Adipose tissue (tissue), 3 donors: ENCODE data around the gene TRAF4. TPM values are rescaled to one million over a fixed set of nuclear protein-coding genes. Genes with fewer than 3 reads are reported as not detected.

Experiments
- polyA plus RNA-seq, 3 donors: library from polyadenylated mRNA; stranded (reverse); fragments of 200-250 nt; gene quantifications; one replicate each; pipeline ENCODE4 v1.2.3, GENCODE V29; 2013
- donor health status: healthy with polysubstance abuse.
- donor health status: Bipolar disorder and iron deficiency.
- donor health status: healthy.

Gene TRAF4
- polyA plus RNA-seq, 3 donors = 10.9 to 22.7 (median 19.5) TPM

Other genes with a start within 250 kb of the TRAF4 start
- under 1 TPM in 2 of 3 donors, not detected in 1; 0.01 to 0.03 TPM for gene FOXN1, start 237.7 kb upstream of the TRAF4 start, polyA plus RNA-seq
- gene UNC119, start 191.4 kb upstream of the TRAF4 start, polyA plus RNA-seq = 10 to 100 TPM; 12.5 to 16.6 (median 15.0) TPM
- gene PIGS, start 172.5 kb upstream of the TRAF4 start, polyA plus RNA-seq = 10 to 100 TPM; 18.9 to 60.3 (median 24.8) TPM
- gene ALDOC, start 167.1 kb upstream of the TRAF4 start, polyA plus RNA-seq = 10 to 100 TPM in 2 of 3 donors, 1 to 10 TPM in 1; 5.4 to 59.0 (median 23.8) TPM
- 1 to 10 TPM; 1.5 to 3.3 (median 2.9) TPM for gene SPAG5, start 145.0 kb upstream of the TRAF4 start, polyA plus RNA-seq
- gene RSKR, start 129.8 kb upstream of the TRAF4 start, polyA plus RNA-seq = 1 to 10 TPM; 1.8 to 3.3 (median 2.9) TPM
- 10 to 100 TPM; 19.6 to 42.6 (median 33.7) TPM for gene BLTP2, start 98.9 kb upstream of the TRAF4 start, polyA plus RNA-seq
- 10 to 100 TPM; 31.0 to 45.5 (median 40.4) TPM for gene SDF2, start 82.1 kb upstream of the TRAF4 start, polyA plus RNA-seq
- 10 to 100 TPM; 16.3 to 33.9 (median 33.6) TPM for gene SUPT6H, start 81.8 kb upstream of the TRAF4 start, polyA plus RNA-seq
- gene PROCA1, start 32.1 kb upstream of the TRAF4 start, polyA plus RNA-seq = 1 to 10 TPM in 2 of 3 donors, under 1 TPM in 1; 0.35 to 2.9 (median 1.2) TPM
- gene RAB34, start 26.1 kb upstream of the TRAF4 start, polyA plus RNA-seq = 100 to 1,000 TPM in 1 of 3 donors, 10 to 100 TPM in 1, 1 to 10 TPM in 1; 7.9 to 125 (median 38.3) TPM
- 1,000 to 10,000 TPM in 2 of 3 donors, 100 to 1,000 TPM in 1; 866 to 1,848 (median 1,584) TPM for gene RPL23A, start 24.0 kb upstream of the TRAF4 start, polyA plus RNA-seq
- gene TLCD1, start 17.8 kb upstream of the TRAF4 start, polyA plus RNA-seq = 10 to 100 TPM in 1 of 3 donors, 1 to 10 TPM in 2; 2.4 to 11.7 (median 5.4) TPM
- 1 to 10 TPM; 1.8 to 2.7 (median 1.9) TPM for gene NEK8, start 15.2 kb upstream of the TRAF4 start, polyA plus RNA-seq
- gene FAM222B, start 98.8 kb downstream of the TRAF4 start, polyA plus RNA-seq = 1 to 10 TPM; 4.9 to 9.2 (median 5.6) TPM
- gene ERAL1, start 111.0 kb downstream of the TRAF4 start, polyA plus RNA-seq = 10 to 100 TPM; 22.8 to 40.5 (median 34.1) TPM
- gene FLOT2, start 153.7 kb downstream of the TRAF4 start, polyA plus RNA-seq = 100 to 1,000 TPM in 1 of 3 donors, 10 to 100 TPM in 2; 34.9 to 115 (median 76.6) TPM
- gene DHRS13, start 159.1 kb downstream of the TRAF4 start, polyA plus RNA-seq = 1 to 10 TPM; 3.9 to 6.5 (median 5.3) TPM
- 10 to 100 TPM; 13.5 to 17.2 (median 14.0) TPM for gene PHF12, start 207.5 kb downstream of the TRAF4 start, polyA plus RNA-seq